K562 (cell line): ENCODE data around the gene ZNF554. TPM values are rescaled to one million over a fixed set of nuclear protein-coding genes. Genes with fewer than 3 reads are reported as not detected.

Source experiments
- BMI1 ChIP-seq: fragments of 150-350 bp; IDR thresholded peaks from 2 replicates; pipeline ENCODE4 v1.6.1; 2014; ENCODE audit warnings: low read length
- E2F5 ChIP-seq: sonication (generic); formaldehyde crosslinking; IDR thresholded peaks from 2 replicates; pipeline ENCODE4 v1.8.0; 2022; ENCODE audit warnings: mild to moderate bottlenecking, missing genetic modification reagents
- FOSL1 ChIP-seq: fragments of 200-800 bp; sonication (Bioruptor generic); conservative IDR thresholded peaks from 2 replicates; pipeline ENCODE4 v1.6.1; 2016; ENCODE audit warnings: missing genetic modification characterization, missing compliant biosample characterization
- HMG20A ChIP-seq: fragments of 450-650 bp; formaldehyde crosslinking; conservative IDR thresholded peaks from 2 replicates; pipeline ENCODE4 v1.4.0; 2020; ENCODE audit warnings: mild to moderate bottlenecking, mixed read lengths
- KDM4B ChIP-seq, 2 experiments: fragments of 450-650 bp in 1 of 2; sonication (generic) in 1 of 2; IDR thresholded peaks; 2 replicates each; pipeline ENCODE4 v1.6.1; 2016 to 2017; ENCODE audit warnings: borderline replicate concordance in 2 of 2, antibody characterized with exemption in 1 of 2, low read depth in 1 of 2, mild to moderate bottlenecking in 1 of 2
- KLF13 ChIP-seq: fragments of 450-650 bp; IDR thresholded peaks from 2 replicates; pipeline ENCODE4 v1.6.1; 2016; ENCODE audit warnings: missing genetic modification characterization, low read depth, mild to moderate bottlenecking, missing compliant biosample characterization, moderate library complexity, borderline replicate concordance
- KLF16 ChIP-seq: IDR thresholded peaks from 2 replicates; pipeline ENCODE4 v1.6.1; 2016; ENCODE audit warnings: antibody characterized with exemption
- MEF2A ChIP-seq: IDR thresholded peaks from 2 replicates; pipeline ENCODE4 v1.6.1; 2011; ENCODE audit warnings: low read depth, mild to moderate bottlenecking, low read length, moderate library complexity; ENCODE audit not compliant: control insufficient read depth
- MGA ChIP-seq: fragments of 450-650 bp; IDR thresholded peaks from 2 replicates; pipeline ENCODE4 v1.6.1; 2016; ENCODE audit warnings: mild to moderate bottlenecking, moderate library complexity
- NBN ChIP-seq: fragments of 450-650 bp; IDR thresholded peaks from 2 replicates; pipeline ENCODE4 v1.6.1; 2016; ENCODE audit warnings: low read depth, mild to moderate bottlenecking
- PURB ChIP-seq: sonication (generic); formaldehyde crosslinking; IDR thresholded peaks from 2 replicates; pipeline ENCODE4 v1.9.0; 2021; ENCODE audit warnings: low read depth, mild to moderate bottlenecking, missing genetic modification reagents
- RBM14 ChIP-seq: fragments of 200-400 bp; formaldehyde crosslinking; IDR thresholded peaks from 2 replicates; pipeline ENCODE4 v1.6.1; 2018; ENCODE audit warnings: low read depth, mild to moderate bottlenecking, low read length, moderate library complexity, borderline replicate concordance; ENCODE audit not compliant: insufficient read depth
- SP1 ChIP-seq: sonication (generic); formaldehyde crosslinking; IDR thresholded peaks from 2 replicates; pipeline ENCODE4 v1.8.1; 2022; ENCODE audit warnings: mild to moderate bottlenecking, missing genetic modification reagents
- ZBTB7A ChIP-seq: IDR thresholded peaks from 2 replicates; pipeline ENCODE4 v1.6.1; 2011; ENCODE audit warnings: low read depth, mild to moderate bottlenecking, low read length, moderate library complexity, borderline replicate concordance; ENCODE audit not compliant: control insufficient read depth
- ZNF830 ChIP-seq: fragments of 250-450 bp; sonication (Bioruptor Pico); IDR thresholded peaks from 2 replicates; pipeline ENCODE4 v1.5.0; 2021; ENCODE audit warnings: mild to moderate bottlenecking
- polyA plus RNA-seq, 8 experiments: library from polyadenylated mRNA; depleted of rRNA in 4 of 8; stranded (reverse) in 5 of 8; unstranded in 3 of 8; fragments of >200 nt; fragmentation: Nextera tagmentation in 2 of 8; fragmentation: Illumina TruSeq in 1 of 8; extraction: Ambion mirVana in 2 of 8; extraction: Trizol in 1 of 8; gene quantifications; 2 replicates each; pipeline versions ENCODE4 v1.2.1 to v1.2.3, GENCODE V29; 2011 to 2014; ENCODE audit warnings: inconsistent platforms in 1 of 8, missing spikeins in 1 of 8
- total RNA-seq, 7 experiments: library from RNA; depleted of rRNA in 6 of 7; stranded (reverse); fragments of >200 nt in 6 of 7; fragmentation: Illumina TruSeq in 2 of 7; extraction: Trizol in 2 of 7; gene quantifications; 2 replicates each; pipeline versions ENCODE4 v1.2.1 to v1.2.3, GENCODE V29; 2011 to 2021; ENCODE audit warnings: low replicate concordance in 1 of 7

Gene ZNF554
- total and polyA plus RNA-seq, 9 of the 15 experiments (the other 6 are each of a cell fraction or from before 2014, with no cell fraction given), result 0.07 to 1.8 (median 1.1) TPM

GRCh38 chr19:2819540-2820111, at the start of gene ZNF554 (continued):
- TF ChIP-seq MGA (no peak; the same call in 1 of the 2 replicates), NBN (peak; percentile 27; the same call in 1 of the 2 replicates), ZBTB7A (peak; percentile 97), SP1 (CRISPR knock-in tag) (peak; percentile 91), BMI1 (no peak), KLF16 (0 out of 2 replicates have a peak, but pooled peaks have one; percentile 4), FOSL1 (tag) (peak; percentile 54), MEF2A (0 out of 2 replicates have a peak, but pooled peaks have one; percentile 24), KLF13 (tag) (0 out of 2 replicates have a peak, but pooled peaks have one; percentile 56), ZNF830 (CRISPR knock-in tag) (no peak), E2F5 (CRISPR knock-in tag) (0 out of 2 replicates have a peak, but pooled peaks have one; percentile 69), KDM4B (IDR thresholded peaks at IDR 0.05; ENCODE audit: borderline replicate concordance in 2 of 2, low read depth in 1 of 2) (0 out of 4 replicates have a peak, but pooled peaks of 1 of the 2 experiments have one; percentile 33), PURB (no peak), RBM14 (no peak), HMG20A (CRISPR knock-in tag) (no peak)
